ENCODE results near the gene SLC2A13. TPM values are rescaled to one million over a fixed set of nuclear protein-coding genes. Genes with fewer than 3 reads are reported as not detected.
"Not testable (repeated sequence)": the region's sequence is repeated elsewhere in the genome, so short reads cannot be mapped to it uniquely, and the experiment has no call there.

Gene SLC2A13
- total RNA-seq, 1 donor from 2014 or later, result 11.1 TPM

DNA sequence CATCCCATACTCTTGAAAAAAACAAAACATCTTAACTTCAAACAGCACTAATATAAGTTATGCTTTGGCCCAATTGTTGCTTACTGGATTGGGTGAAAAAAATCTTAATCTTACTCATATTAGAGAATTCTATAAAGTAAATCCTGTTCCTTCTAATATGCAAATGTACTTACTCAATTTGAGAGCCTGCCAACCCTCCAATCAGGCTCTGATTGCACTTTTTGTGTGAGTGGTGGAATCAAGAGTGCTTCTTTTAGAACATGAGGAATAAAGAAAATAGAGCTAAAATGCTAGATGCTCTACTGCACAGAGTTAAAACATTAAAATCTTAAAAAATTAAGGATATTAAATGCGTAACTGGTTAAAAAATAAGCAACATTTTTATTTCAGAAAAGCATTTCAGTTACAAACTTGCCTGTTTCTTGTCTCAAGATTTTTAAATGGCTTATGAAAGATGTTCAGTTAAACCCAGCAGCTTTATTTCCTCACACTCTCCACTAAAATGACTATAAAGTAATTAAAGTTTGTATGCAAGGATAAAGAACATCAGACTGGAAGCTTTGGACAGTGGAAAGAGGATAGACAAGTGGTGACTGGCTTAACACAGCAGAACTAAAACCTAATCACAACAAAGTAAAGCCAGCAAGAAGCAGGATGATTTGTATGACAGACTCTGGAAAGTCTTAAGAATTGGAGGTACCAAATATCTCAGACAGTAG is 177.5 kb downstream of the SLC2A13 start:
- no peak for DNase-seq (ENCODE audit: low spot score)

- no peak for DNase-seq (ENCODE audit: low spot score)
These were observed 182.5 kb downstream of the SLC2A13 start for GRCh38 chr12:39923364-39923763.

DNA sequence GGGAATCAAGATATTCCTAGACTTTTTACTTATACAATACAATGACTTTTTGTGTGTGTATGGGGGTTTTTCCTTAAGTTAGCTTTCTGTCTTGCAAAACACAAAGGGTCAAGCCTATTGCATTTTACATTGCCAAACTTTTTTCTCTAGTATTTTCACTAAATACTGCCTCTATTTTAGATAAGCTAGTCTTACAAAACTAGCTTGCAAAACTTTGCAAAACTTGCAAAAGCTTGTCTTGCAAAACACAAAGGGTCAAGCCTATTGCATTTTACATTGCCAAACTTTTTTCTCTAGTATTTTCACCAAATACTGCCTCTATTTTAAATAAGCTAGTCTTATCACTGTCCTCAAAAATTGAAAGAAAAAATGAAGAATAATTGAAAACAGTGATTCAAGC is 183.3 kb downstream of the SLC2A13 start:
- DNase-seq (ENCODE audit: low spot score), result not testable (repeated sequence)

DNA sequence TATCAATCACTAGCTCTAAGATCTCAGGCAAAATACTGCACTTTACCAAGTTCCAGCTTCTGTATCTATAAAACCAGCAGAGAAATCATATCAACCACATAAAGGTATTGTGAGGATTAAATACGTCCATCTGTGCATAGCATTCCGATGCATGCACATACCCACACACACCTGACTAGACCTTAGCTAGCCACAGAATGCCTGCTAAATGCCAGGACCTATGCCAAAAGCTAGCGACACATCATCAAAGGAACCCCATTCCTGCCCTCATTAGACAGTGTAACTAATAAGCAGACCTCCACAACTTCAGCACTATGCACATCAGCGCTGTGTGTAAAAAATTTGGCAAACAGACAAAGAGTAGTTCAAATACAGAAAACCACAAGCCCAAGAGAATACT is 185.2 kb downstream of the SLC2A13 start:
- DNase-seq (ENCODE audit: low spot score), result no peak

DNA sequence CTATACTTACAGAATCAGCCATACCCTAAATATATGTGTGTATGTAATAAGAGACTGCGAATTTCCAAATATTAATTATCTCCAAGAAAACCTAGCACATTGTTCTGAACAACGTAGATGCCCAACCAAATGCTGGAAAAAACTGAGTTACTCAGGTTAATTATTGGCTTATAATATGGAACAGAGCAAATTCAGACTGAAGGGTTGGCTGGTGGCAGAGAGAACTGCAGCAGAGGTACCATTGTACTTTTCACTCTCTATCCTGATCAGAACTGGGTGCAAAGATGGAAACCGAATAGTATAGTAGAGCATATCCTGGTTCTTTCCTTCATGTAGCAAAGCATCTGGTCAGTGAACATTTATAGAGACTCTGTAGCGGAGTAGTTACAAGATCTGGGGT is 185.7 kb downstream of the SLC2A13 start:
- DNase-seq (ENCODE audit: low spot score), result no peak

GRCh38 chr12:39919790-39920189 is 186.1 kb downstream of the SLC2A13 start:
- DNase-seq (ENCODE audit: low spot score), result peak; percentile 25

DNA sequence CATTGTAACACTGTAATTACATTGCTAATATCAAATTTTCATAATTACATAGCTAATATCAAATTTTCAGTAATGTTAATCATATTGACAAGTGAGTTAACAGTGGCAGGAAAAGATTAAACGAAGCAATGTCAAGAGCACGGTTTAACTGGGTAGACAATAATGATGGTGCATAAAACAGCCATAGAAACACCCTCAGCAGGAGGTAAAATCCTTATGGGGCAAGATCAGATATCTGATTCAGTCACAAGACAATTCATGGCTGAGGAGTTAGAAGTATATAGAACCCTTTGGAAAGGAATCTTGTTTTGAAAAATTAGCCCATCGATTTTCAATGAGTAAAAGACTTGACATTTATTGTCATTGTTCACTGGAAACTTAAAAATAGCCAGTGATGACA is 190.6 kb downstream of the SLC2A13 start:
- no peak for DNase-seq (ENCODE audit: low spot score)

DNA sequence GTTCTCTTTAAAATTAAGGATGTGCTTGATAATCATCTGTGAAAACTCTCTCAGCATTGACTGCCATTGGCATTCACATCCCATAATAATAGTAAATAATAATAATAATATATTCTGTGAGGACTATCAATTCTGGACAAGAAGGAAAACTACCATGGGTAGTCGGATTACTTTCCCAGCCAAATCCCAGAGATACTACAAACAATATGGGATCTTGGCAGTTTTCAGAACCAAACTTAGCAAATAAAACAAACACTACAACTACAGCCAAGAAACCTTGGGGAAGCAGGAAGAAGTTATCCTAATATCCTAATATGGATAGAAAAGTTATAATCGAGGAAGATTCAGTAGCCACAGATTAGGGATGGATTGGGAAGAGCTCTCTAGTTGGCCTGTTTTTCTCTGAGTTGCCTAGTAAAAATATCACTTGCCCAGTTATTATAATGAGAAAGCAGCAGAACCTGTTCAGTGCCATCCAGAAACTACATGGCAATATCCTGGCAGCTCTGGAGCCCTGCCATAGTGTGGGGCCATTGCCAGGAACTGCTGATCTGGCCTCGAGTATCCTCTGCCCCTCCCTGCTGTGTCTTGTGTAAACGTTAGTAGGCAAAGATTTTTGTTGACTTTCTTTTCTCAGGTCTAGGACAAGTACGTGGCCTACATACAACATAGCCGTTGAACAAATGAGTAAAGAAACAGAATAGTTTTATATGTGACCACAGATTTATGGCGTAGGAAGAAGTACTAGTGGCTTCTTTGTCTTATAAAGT is 193.5 kb downstream of the SLC2A13 start:
- DNase-seq (ENCODE audit: low spot score), result peak; percentile 92

GRCh38 chr12:39906237-39906636 is 199.6 kb downstream of the SLC2A13 start:
- no peak for DNase-seq (ENCODE audit: low spot score)

GRCh38 chr12:39905152-39905551 is 200.7 kb downstream of the SLC2A13 start:
- peak; percentile 27 for DNase-seq (ENCODE audit: low spot score)

DNA sequence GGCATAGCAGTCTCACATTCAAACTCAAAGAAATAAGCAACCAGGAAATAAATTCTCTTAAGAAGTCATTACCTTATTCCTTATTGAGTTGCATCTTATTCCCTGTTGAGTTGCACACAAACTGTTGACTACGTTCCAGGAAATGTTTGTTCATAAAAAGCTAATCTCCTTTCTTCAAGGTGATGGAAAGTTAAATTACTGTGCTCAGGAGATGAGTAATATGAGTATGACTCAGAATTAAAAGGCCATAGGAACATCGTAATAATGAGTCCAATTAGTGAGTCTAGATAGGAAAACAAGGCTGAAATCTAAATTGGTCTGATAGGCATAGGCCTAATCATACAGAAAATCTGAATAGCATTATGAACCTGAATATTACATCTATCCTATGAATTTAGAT is 203.1 kb downstream of the SLC2A13 start:
- no peak for DNase-seq (ENCODE audit: low spot score)

DNA sequence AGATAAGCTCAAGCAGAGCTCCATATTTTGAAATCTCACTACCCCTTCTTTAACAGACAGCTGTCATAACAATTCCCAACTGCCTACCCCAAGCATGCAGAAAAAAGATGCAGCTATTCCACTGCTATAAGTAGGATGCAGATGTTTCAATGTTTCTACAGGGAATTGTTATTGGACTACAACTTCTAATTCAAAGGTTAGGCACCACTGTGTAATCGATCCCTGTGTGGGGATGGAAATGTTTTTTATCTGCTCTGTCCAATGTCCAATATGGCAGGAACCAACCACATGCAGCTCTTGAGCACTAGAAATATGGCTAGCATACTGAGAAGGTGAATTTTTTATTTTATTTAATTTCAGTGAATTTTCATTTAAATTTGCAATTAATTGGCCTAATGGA is 208.6 kb downstream of the SLC2A13 start:
- no peak for DNase-seq (ENCODE audit: low spot score)

DNA sequence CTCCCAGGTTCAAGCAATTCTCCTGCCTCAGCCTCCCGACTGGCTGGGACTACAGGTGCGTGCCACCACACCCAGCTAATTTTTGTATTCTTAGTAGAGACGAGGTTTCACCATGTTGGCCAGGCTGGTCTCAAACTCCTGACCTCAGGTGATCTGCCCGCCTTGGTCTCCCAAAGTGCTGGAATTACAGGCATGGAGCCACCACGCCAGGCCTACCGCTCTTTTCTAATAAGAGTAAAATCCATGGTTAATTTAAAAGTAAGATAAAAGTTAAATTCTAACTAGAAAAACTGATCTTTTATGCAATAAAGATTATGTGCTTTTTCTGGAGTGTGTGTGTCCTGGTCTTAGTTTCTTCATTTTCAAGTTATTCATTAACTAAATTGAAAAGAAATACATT is 212.5 kb downstream of the SLC2A13 start:
- DNase-seq (ENCODE audit: low spot score), result not testable (repeated sequence)

- DNase-seq (ENCODE audit: low spot score), result no peak
These were observed 213.7 kb downstream of the SLC2A13 start for GRCh38 chr12:39892146-39892545.

DNA sequence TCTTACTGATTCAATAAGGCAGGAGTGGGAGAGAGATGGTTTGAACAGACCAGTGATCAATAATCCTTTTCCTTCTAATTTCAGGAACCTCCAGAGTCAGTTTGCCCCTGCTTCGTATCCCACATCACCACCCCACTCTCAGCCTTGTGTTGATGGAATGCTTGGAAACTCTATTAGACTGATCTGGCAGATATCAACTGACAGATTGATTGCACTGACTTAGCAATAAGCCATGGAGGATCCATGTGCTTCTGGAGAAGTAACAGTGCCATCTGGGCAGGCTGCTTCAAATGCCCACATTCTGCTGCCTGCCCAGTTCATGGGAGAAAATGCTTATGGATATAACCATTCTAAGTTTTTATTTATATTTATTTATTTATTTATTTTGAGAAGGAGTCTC is 218.0 kb downstream of the SLC2A13 start:
- DNase-seq (ENCODE audit: low spot score), result no peak

DNA sequence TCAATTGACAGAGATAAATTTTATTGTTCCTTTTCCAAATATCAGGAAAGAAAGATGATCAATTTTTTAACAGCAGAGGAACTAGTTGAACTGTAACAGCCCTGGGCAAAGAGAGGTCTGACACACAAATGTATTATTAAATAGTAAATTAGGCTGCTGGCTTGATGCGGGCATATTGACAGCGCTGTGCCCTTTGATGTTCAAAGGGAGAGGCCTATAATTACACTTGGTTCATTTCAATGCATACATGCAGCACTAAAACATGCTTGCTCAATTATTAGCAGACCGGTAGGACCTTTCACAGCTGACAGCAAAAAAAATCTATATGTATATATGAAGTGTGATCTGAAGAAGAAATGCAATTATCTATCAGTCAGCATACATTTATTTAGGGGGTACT is 219.8 kb downstream of the SLC2A13 start:
- DNase-seq (ENCODE audit: low spot score), result no peak

DNA sequence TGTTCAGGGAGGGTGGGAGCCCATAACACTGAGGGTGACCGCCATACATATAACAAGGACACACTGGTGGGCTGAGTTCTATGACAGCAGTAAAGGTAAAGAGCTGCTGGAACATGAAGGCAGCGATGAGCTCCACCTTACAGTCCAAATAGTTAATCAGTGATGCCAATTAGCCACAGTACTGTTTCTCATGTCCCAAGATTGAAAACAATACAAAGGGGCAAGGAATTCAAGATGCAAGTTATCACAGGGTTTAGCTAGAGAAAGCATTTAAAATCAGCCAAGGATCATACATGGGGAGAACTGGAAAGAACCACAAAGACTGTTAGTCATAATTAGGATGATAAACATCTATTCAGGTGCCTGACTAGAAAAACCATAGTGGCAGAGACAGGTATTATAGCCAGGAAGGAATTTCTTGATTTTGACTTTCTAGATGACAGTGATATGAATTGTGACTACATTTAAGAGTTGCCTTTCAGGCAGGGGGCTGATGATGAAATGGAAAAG is 221.2 kb downstream of the SLC2A13 start:
- no peak for DNase-seq (ENCODE audit: low spot score)

- no peak for DNase-seq (ENCODE audit: low spot score)
These were observed 222.5 kb downstream of the SLC2A13 start for GRCh38 chr12:39883411-39883810.

GRCh38 chr12:39878753-39879152 is 227.1 kb downstream of the SLC2A13 start:
- DNase-seq (ENCODE audit: low spot score), result no peak

GRCh38 chr12:39875721-39876120 is 230.2 kb downstream of the SLC2A13 start:
- DNase-seq (ENCODE audit: low spot score), result no peak

DNA sequence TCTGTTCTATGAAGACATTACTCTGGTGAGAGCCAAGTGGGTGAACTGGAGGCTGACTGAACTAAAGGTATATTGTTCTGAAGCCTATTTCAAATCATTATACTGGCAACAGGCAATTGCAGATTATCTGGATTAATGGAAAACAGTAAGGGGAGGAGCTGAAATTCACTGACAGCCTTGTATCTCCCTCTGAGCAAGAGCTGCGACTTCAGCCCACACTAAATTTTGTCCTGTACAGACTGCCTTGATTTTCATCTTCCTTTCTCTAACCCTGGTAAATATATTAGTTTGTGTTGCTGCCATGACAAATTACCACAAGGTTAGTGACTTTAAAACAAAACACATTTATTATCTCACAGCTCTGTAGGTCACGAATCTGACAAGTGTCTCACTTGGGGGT is 231.1 kb downstream of the SLC2A13 start:
- DNase-seq (ENCODE audit: low spot score), result no peak

- no peak for DNase-seq (ENCODE audit: low spot score)
These were observed 232.8 kb downstream of the SLC2A13 start for GRCh38 chr12:39873065-39873464.

GRCh38 chr12:39872425-39872824 is 233.5 kb downstream of the SLC2A13 start:
- DNase-seq (ENCODE audit: low spot score), result no peak

Data from mucosa of gallbladder (tissue), 1 donor.